Osteocyte (in vitro differentiated cells): Measurements from ENCODE around the gene ALS2. TPM values are rescaled to one million over a fixed set of nuclear protein-coding genes. Genes with fewer than 3 reads are reported as not detected.

Source experiments
- DNase-seq: peaks from one replicate; pipeline ENCODE4 v3.0.0; 2021; ENCODE audit warnings: mixed read lengths; ENCODE audit not compliant: unreplicated experiment; ENCODE audit errors: extremely low spot score
- H3K27ac Mint-ChIP-seq: one replicate; pipeline ENCODE4 v1.8.0; 2021; ENCODE audit warnings: mild to moderate bottlenecking, mixed read lengths; ENCODE audit not compliant: unreplicated experiment
- H3K27me3 Mint-ChIP-seq: one replicate; pipeline ENCODE4 v1.8.0; 2021; ENCODE audit warnings: mixed read lengths; ENCODE audit not compliant: unreplicated experiment
- H3K36me3 Mint-ChIP-seq: one replicate; pipeline ENCODE4 v1.8.0; 2021; ENCODE audit warnings: mixed read lengths; ENCODE audit not compliant: unreplicated experiment
- H3K4me1 Mint-ChIP-seq: one replicate; pipeline ENCODE4 v1.8.0; 2021; ENCODE audit warnings: mixed read lengths; ENCODE audit not compliant: unreplicated experiment
- H3K4me3 Mint-ChIP-seq: one replicate; pipeline ENCODE4 v1.8.0; 2021; ENCODE audit warnings: mild to moderate bottlenecking, moderate library complexity, mixed read lengths; ENCODE audit not compliant: unreplicated experiment
- H3K9me3 Mint-ChIP-seq: one replicate; pipeline ENCODE4 v1.8.0; 2021; ENCODE audit warnings: mixed read lengths; ENCODE audit not compliant: unreplicated experiment
- total RNA-seq: library from RNA; stranded (reverse); gene quantifications from 2 replicates; pipeline ENCODE4 v1.2.1, GENCODE V29; 2021
- TF ChIP-seq, protein P1 (sequence below): fragments of 200-600 bp; sonication (generic); IDR thresholded peaks from 2 replicates; pipeline ENCODE4 v1.5.0; 2021; ENCODE audit warnings: antibody characterized with exemption, mild to moderate bottlenecking, moderate library complexity

ALS2 gene
- total RNA-seq, 1 donor from 2014 or later = 35.5 TPM

DNA sequence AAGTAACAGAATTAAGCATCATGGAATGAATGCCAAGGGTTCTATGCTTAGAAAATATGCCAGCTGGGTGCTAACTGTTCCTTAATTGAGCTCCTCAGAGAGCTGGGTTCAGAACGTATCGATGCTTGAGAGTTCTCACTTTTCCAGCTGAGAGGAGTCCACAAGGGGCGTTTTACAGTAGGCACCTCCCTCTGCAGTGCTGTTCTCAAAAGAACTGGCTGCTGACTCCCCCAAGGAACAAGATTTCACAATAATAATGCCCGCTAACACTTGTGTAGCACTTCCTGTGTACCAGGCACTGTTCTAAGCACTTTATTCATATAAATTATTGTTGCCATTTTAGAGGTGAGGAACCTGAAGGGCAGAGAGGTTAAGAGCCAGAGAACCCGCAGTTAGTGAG is 119.4 kb downstream of the ALS2 start:
- H3K27me3 Mint-ChIP-seq = no peaks in the 10 kb centered on the region
- TF ChIP-seq, protein P1, sequence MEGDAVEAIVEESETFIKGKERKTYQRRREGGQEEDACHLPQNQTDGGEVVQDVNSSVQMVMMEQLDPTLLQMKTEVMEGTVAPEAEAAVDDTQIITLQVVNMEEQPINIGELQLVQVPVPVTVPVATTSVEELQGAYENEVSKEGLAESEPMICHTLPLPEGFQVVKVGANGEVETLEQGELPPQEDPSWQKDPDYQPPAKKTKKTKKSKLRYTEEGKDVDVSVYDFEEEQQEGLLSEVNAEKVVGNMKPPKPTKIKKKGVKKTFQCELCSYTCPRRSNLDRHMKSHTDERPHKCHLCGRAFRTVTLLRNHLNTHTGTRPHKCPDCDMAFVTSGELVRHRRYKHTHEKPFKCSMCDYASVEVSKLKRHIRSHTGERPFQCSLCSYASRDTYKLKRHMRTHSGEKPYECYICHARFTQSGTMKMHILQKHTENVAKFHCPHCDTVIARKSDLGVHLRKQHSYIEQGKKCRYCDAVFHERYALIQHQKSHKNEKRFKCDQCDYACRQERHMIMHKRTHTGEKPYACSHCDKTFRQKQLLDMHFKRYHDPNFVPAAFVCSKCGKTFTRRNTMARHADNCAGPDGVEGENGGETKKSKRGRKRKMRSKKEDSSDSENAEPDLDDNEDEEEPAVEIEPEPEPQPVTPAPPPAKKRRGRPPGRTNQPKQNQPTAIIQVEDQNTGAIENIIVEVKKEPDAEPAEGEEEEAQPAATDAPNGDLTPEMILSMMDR = no peak
- no peak for DNase-seq
- H3K4me1 Mint-ChIP-seq = peaks cover 9% of the 10 kb centered on the region
- H3K9me3 Mint-ChIP-seq = no peaks in the 10 kb centered on the region
- H3K4me3 Mint-ChIP-seq = no peak overlapping the region
- no peak overlapping the region for H3K27ac Mint-ChIP-seq
- H3K36me3 Mint-ChIP-seq = no peaks in the 10 kb centered on the region

DNA sequence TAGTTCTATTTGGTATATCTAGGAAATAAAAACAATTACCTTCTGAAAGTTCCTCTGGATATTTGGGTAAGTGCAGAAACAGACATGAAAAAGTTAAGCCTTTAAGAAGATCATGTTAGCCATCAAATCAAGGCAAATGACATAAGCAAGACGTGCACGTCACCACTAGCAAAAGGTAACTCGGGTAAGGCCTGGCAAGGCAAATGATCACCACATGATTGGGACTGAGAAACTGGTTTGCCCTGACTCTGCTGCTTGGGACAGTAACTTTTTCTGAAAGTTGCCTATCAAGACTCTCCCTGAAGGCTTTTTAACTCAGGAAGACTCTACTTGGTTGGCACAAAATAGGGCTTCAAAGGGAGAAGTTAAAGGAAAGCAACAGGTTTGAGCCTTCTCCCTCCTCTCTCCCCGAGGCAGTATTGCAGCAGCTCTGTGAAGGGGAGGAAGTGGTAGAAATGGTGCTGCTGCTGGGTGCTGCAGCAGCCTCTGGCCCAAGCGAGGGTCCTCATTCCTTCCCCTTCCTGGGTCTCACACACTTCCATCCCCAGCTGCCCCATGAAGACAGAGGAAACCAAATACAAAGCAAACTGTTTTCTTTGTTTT is 120.3 kb downstream of the ALS2 start:
- Mint-ChIP-seq H3K4me3 (no peak overlapping the region), H3K27me3 (no peaks in the 10 kb centered on the region)
- TF ChIP-seq, protein P1 = no peak

DNA sequence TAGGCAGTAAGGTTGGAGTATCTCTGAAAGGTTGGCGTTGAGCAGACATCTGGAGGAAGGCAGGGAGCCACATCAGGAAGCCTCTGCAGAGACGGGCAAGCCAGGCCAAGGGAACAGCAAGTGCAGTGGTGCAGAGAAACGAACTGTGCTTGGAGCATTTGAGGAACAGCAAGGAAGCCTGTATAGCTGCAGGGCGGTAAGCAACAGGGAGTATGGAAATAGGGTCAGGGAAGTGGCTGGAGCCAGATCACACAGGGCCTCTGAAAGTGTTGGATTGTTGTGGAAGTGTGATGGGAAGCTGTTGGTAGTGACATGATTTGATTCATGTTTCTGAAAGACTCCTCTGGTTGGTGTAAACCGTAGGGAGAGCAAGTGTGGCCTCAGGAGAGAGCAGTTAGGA is 124.0 kb downstream of the ALS2 start:
- TF ChIP-seq, protein P1 = no peak
- H3K27ac Mint-ChIP-seq = no peak overlapping the region
- H3K27me3 Mint-ChIP-seq = no peaks in the 10 kb centered on the region
- DNase-seq = no peak
- no peaks in the 10 kb centered on the region for H3K36me3 Mint-ChIP-seq
- no peak overlapping the region for H3K4me3 Mint-ChIP-seq
- H3K9me3 Mint-ChIP-seq = no peaks in the 10 kb centered on the region
- H3K4me1 Mint-ChIP-seq = peaks cover 41% of the 10 kb centered on the region

More for the DNA sequence above, 120.3 kb downstream of the ALS2 start:
- Mint-ChIP-seq H3K9me3 (no peaks in the 10 kb centered on the region), H3K27ac (no peak overlapping the region), H3K36me3 (no peaks in the 10 kb centered on the region), H3K4me1 (peaks cover 12% of the 10 kb centered on the region)
- no peak for DNase-seq

DNA sequence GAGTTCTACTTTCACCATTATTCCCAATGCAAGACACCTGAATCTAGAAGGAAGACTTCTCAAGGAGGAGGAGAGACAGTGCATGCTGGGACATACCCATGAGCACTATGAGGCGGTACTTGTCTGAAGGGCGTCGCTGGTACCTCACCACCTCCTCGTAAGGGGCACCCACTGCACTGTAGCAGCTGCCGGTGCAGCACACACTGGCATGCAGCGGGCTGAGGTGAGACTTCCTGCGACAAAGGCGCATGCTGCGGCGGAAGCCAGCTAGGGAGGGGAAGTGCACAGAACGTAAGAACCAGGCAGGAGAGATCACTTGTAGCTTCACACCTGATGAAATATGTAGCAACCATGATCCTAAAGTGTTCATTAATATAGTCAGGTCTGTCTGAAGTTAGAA is 124.6 kb downstream of the ALS2 start:
- TF ChIP-seq, protein P1 = no peak
- Mint-ChIP-seq H3K36me3 (no peaks in the 10 kb centered on the region), H3K4me1 (peaks cover 42% of the 10 kb centered on the region), H3K9me3 (no peaks in the 10 kb centered on the region), H3K27me3 (no peaks in the 10 kb centered on the region), H3K4me3 (no peak overlapping the region), H3K27ac (no peak overlapping the region)
- DNase-seq = no peak

DNA sequence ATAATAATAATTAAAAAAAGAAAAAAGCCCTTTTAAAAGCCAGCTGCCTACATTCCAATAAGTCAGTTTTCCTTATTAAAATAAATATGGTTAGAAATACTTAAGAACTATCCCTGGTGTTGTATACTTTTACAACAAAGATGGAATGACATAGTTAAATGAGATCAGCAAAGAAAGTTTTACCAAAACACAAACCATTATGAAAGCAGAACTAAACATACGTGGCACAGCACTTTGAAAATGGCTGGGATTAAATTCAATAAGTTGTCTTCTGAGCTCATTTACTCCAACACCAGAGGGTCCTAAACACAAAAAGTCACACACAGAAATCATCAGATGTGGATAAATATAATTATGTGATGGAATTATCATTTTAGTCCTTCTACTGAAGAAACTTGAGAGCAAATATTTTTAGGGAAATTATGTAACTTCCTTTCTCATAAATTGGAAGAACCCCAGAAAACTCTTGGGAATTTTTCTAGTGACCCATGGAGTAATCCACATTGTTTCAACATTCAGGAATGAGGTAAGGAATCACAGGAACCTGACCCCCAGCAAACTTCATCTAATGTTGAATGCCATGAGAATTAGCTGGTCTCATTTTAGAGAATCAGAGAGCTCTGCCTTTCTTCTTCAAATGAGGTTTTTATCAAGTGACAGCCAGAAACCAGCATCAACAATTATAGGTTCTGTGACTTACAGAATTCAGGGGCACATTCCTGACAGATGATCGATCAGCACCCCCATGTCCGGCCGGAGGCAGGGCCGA is 125.9 kb downstream of the ALS2 start:
- H3K27ac Mint-ChIP-seq = peak overlapping the region; percentile 69
- no peak overlapping the region for H3K4me3 Mint-ChIP-seq
- no peaks in the 10 kb centered on the region for H3K9me3 Mint-ChIP-seq
- no peaks in the 10 kb centered on the region for H3K36me3 Mint-ChIP-seq
- H3K4me1 Mint-ChIP-seq = peaks cover 42% of the 10 kb centered on the region
- H3K27me3 Mint-ChIP-seq = no peaks in the 10 kb centered on the region
- DNase-seq = no peak
- TF ChIP-seq, protein P1 = no peak
